Neuronal stem cell (in vitro differentiated cells): ENCODE results near the gene ADORA3.
A peak's percentile ranks its signal among the peaks of the same experiment; 100 is the strongest.

ENCODE experiments used
- DNase-seq: peaks from one replicate; pipeline ENCODE4 v3.0.0-alpha.2; 2013; ENCODE audit warnings: low spot score
- H2AFZ ChIP-seq: one replicate; pipeline ENCODE4 v1.6.1; 2013; ENCODE audit warnings: mild to moderate bottlenecking, low read length, inconsistent platforms
- H2AK5ac ChIP-seq: 2 replicates; pipeline ENCODE4 v1.6.1; 2013; ENCODE audit warnings: low read depth, mild to moderate bottlenecking, inconsistent platforms, low read length, moderate library complexity, mixed read lengths
- H2BK120ac ChIP-seq: 2 replicates; pipeline ENCODE4 v1.6.1; 2013; ENCODE audit warnings: low read depth, mild to moderate bottlenecking, inconsistent platforms, low read length, moderate library complexity, mixed read lengths
- H2BK12ac ChIP-seq: one replicate; pipeline ENCODE4 v1.6.1; 2013; ENCODE audit warnings: low read length, inconsistent platforms
- H2BK15ac ChIP-seq: 2 replicates; pipeline ENCODE4 v1.6.1; 2013; ENCODE audit warnings: mild to moderate bottlenecking, low read length, inconsistent platforms, mixed read lengths
- H2BK5ac ChIP-seq: one replicate; pipeline ENCODE4 v1.6.1; 2013; ENCODE audit warnings: inconsistent platforms, mild to moderate bottlenecking, low read length, moderate library complexity
- H3K14ac ChIP-seq: one replicate; pipeline ENCODE4 v1.6.1; 2013; ENCODE audit warnings: low read length, inconsistent platforms
- H3K18ac ChIP-seq: 2 replicates; pipeline ENCODE4 v1.6.1; 2013; ENCODE audit warnings: low read length, inconsistent platforms
- H3K23ac ChIP-seq: 2 replicates; pipeline ENCODE4 v1.6.1; 2013; ENCODE audit warnings: low read depth, mild to moderate bottlenecking, mixed read lengths, low read length, inconsistent platforms; ENCODE audit not compliant: poor library complexity
- H3K27ac ChIP-seq: replicated peaks from 3 replicates; pipeline ENCODE4 v1.5.1; 2013; ENCODE audit warnings: low read length, inconsistent platforms
- H3K27me3 ChIP-seq, 3 experiments: 2 replicates each; pipeline ENCODE4 v1.6.1; 2013; ENCODE audit warnings: low read length in 3 of 3, mild to moderate bottlenecking in 2 of 3, inconsistent platforms in 1 of 3, low read depth in 1 of 3, mixed read lengths in 1 of 3, moderate library complexity in 1 of 3; ENCODE audit not compliant: control insufficient read depth in 3 of 3, insufficient read depth in 3 of 3
- H3K36me3 ChIP-seq, 2 donors: replicated peaks in 1 of 2; 2 replicates each; pipeline ENCODE4 v1.6.1; 2013; ENCODE audit warnings: low read length in 2 of 2; ENCODE audit not compliant: control insufficient read depth in 2 of 2, insufficient read depth in 2 of 2
- H3K4ac ChIP-seq: 2 replicates; pipeline ENCODE4 v1.6.1; 2013; ENCODE audit warnings: inconsistent platforms, mild to moderate bottlenecking, low read length, moderate library complexity
- H3K4me1 ChIP-seq, 2 donors: 1 replicate in 1 of 2; 2 replicates in 1 of 2; pipeline ENCODE4 v1.6.1; 2013; ENCODE audit warnings: low read length in 2 of 2, low read depth in 1 of 2; ENCODE audit not compliant: control insufficient read depth in 2 of 2, insufficient read depth in 1 of 2
- H3K4me2 ChIP-seq: one replicate; pipeline ENCODE4 v1.6.1; 2013; ENCODE audit warnings: mild to moderate bottlenecking, low read length, inconsistent platforms; ENCODE audit not compliant: insufficient read depth, poor library complexity, severe bottlenecking
- H3K4me3 ChIP-seq, 2 donors: 2 replicates each; pipeline ENCODE4 v1.5.1; 2013; ENCODE audit warnings: low read length in 2 of 2, mild to moderate bottlenecking in 2 of 2, inconsistent platforms in 1 of 2, moderate library complexity in 1 of 2
- H3K79me1 ChIP-seq: one replicate; pipeline ENCODE4 v1.6.1; 2013; ENCODE audit warnings: low read depth, mild to moderate bottlenecking, inconsistent platforms, low read length, moderate library complexity
- H3K9ac ChIP-seq: one replicate; pipeline ENCODE4 v1.6.1; 2013; ENCODE audit warnings: mild to moderate bottlenecking, low read depth, low read length, inconsistent platforms; ENCODE audit not compliant: poor library complexity
- H3K9me3 ChIP-seq, 2 donors: replicated peaks in 1 of 2; 2 replicates each; pipeline versions ENCODE3 to v1.6.1; 2013; ENCODE audit warnings: low read length in 2 of 2, mild to moderate bottlenecking in 2 of 2, inconsistent platforms in 1 of 2, low read depth in 1 of 2, mixed read lengths in 1 of 2, moderate library complexity in 1 of 2; ENCODE audit not compliant: control insufficient read depth in 2 of 2, insufficient read depth in 1 of 2
- H4K8ac ChIP-seq: one replicate; pipeline ENCODE4 v1.6.1; 2013; ENCODE audit warnings: low read depth, mild to moderate bottlenecking, inconsistent platforms, low read length, moderate library complexity
- H4K91ac ChIP-seq: one replicate; pipeline ENCODE4 v1.6.1; 2013; ENCODE audit warnings: low read length, low read depth, mild to moderate bottlenecking, inconsistent platforms; ENCODE audit not compliant: poor library complexity
- WGBS, 2 donors: extraction: QIAGEN DNeasy Blood & Tissue Kit; methylation state at CpG; one replicate each; pipeline ENCODE4 v1.1.7; 2013; ENCODE audit warnings: missing lambda C conversion rate in 2 of 2, mixed read lengths in 1 of 2; ENCODE audit not compliant: insufficient read length in 2 of 2, insufficient replicate concordance in 1 of 2; ENCODE audit errors: extremely low coverage in 2 of 2; 5-methylcytosine and 5-hydroxymethylcytosine counted together

ADORA3 gene

DNA sequence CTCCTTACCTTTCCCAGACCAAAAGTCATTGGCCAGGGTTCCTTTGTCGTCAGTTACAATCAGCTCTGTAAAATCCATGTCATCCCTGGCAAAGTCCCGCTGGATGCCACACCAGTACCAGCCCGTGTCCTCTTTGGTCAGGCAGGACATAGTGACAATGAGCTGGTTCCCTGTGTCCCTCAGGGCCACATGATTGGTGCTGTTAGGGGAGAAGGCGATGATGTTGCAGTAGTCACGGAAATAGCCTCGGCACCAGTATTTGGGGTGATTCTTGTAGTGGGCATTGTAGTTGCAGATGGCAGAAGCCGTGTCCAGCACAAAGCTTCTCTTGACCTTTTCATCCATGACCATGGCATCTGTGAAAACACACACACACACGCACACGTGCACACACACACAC is 14.8 kb downstream of the ADORA3 start:
- Histone ChIP-seq H3K9ac (no peak overlapping the region), H3K36me3 (no peaks in the 10 kb centered on the region), H3K79me1 (no peaks in the 10 kb centered on the region), H3K23ac (no peak overlapping the region), H3K27me3 (peaks cover 0 to 10% (median 0%) of the 10 kb centered on the region in 3 experiments), H3K4me2 (no peak overlapping the region), H2AFZ (no peak overlapping the region), H2BK5ac (no peak overlapping the region), H4K91ac (no peak overlapping the region), H3K18ac (no peak overlapping the region), H3K4me3 (no peak overlapping the region), H3K9me3 (no peaks in the 10 kb centered on the region), H2BK120ac (no peak overlapping the region), H2BK12ac (no peak overlapping the region), H4K8ac (no peak overlapping the region), H2AK5ac (no peak overlapping the region), H2BK15ac (no peak overlapping the region), H3K14ac (no peak overlapping the region), H3K27ac (no peak overlapping the region), H3K4me1 (no peaks in the 10 kb centered on the region), H3K4ac (no peak overlapping the region)
- DNase-seq, result no peak
- no CpG with 5 or more reads among the region's 9 CpGs for WGBS, 2 donors

DNA sequence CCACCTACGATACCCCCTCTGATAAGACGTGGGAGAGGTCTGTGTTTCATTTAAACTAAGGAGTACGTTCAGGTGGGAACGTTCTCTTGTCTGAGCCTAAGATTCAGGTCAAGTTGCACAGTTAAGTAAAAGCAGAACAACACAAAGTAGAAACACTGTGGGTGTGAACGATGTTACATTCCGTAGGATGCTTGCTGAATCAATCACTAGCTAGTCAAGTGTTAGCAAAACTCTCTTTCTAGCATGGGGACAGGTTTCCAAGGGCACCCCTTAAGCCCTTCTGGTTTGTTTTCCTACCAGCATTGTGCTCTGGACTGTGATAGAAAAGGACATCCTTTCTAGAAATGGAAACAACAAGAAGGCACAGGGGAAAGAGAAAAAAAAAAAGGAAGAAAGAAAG is 16.3 kb downstream of the ADORA3 start:
- no peaks in the 10 kb centered on the region for H3K9me3 ChIP-seq
- H2BK120ac ChIP-seq, result no peak overlapping the region
- no peak overlapping the region for H2BK15ac ChIP-seq
- no peaks in the 10 kb centered on the region for H3K4me1 ChIP-seq
- H3K23ac ChIP-seq, result no peak overlapping the region
- no peak overlapping the region for H2BK5ac ChIP-seq
- no peaks in the 10 kb centered on the region for H3K36me3 ChIP-seq
- WGBS, 2 donors, result no CpG with 5 or more reads among the region's 6 CpGs
- no peak overlapping the region for H3K27ac ChIP-seq
- H3K4me2 ChIP-seq, result no peak overlapping the region
- H3K18ac ChIP-seq, result no peak overlapping the region
- no peak overlapping the region for H3K4me3 ChIP-seq
- no peak overlapping the region for H2AK5ac ChIP-seq
- no peak for DNase-seq
- H3K79me1 ChIP-seq, result no peaks in the 10 kb centered on the region
- H4K8ac ChIP-seq, result no peak overlapping the region
- H3K9ac ChIP-seq, result no peak overlapping the region
- H2BK12ac ChIP-seq, result no peak overlapping the region
- no peak overlapping the region for H3K14ac ChIP-seq
- H3K4ac ChIP-seq, result no peak overlapping the region
- no peak overlapping the region for H2AFZ ChIP-seq
- peaks cover 0 to 18% (median 0%) of the 10 kb centered on the region in 3 experiments for H3K27me3 ChIP-seq
- no peak overlapping the region for H4K91ac ChIP-seq

- no peak overlapping the region for H2BK12ac ChIP-seq
- DNase-seq, result no peak
- H3K4me2 ChIP-seq, result no peak overlapping the region
- H3K9me3 ChIP-seq, result no peaks in the 10 kb centered on the region
- no CpG with 5 or more reads among the region's 7 CpGs for WGBS, 2 donors
- no peak overlapping the region for H2BK120ac ChIP-seq
- H3K23ac ChIP-seq, result no peak overlapping the region
- H3K4me3 ChIP-seq, result no peak overlapping the region
- H2AFZ ChIP-seq, result no peak overlapping the region
- no peaks in the 10 kb centered on the region for H3K4me1 ChIP-seq
- H2BK15ac ChIP-seq, result no peak overlapping the region
- no peaks in the 10 kb centered on the region for H3K79me1 ChIP-seq
- H4K8ac ChIP-seq, result no peak overlapping the region
- H2BK5ac ChIP-seq, result no peak overlapping the region
- no peak overlapping the region for H3K18ac ChIP-seq
- H3K9ac ChIP-seq, result peak overlapping the region; percentile 63
- no peak overlapping the region for H3K14ac ChIP-seq
- H3K27me3 ChIP-seq, result peaks cover 0 to 18% (median 0%) of the 10 kb centered on the region in 3 experiments
- no peaks in the 10 kb centered on the region for H3K36me3 ChIP-seq
- no peak overlapping the region for H4K91ac ChIP-seq
- H2AK5ac ChIP-seq, result no peak overlapping the region
- H3K27ac ChIP-seq, result no peak overlapping the region
- no peak overlapping the region for H3K4ac ChIP-seq
Observed at GRCh38 chr1:111486431-111486830, 17.0 kb downstream of the ADORA3 start.

DNA sequence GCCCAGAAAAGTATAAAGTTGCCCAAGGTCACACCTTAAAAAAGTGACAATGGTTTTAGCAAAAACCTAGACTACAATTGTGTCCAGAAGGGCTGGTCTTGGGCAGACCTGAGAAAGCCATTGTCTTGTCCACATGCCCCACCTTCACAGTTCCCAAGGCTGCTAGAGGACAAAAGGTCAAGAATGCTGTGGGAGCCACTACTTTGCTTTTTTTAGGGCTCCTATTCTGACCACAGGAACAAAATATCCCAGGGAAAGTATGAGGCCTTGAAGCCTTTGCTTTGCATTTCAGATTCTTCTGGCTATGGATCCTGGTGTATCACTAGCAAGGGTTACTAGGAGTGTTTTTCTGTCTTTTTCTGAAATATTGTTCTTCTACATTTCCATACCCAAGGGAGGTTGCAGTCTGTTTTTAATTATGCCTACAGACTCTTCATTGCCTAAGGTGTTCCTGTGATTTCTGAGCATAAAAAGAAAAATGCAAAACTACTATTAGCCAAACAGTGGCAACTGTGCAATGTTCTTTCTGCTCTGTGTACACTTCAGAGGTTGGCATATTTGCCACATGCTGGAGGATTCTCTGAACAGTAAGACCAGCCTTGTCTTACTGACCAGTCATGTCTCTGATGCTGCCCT is 18.9 kb downstream of the ADORA3 start:
- H2BK5ac ChIP-seq, result no peak overlapping the region
- no peak overlapping the region for H4K8ac ChIP-seq
- H2BK12ac ChIP-seq, result no peak overlapping the region
- H3K36me3 ChIP-seq, result no peaks in the 10 kb centered on the region
- no peak overlapping the region for H3K4me2 ChIP-seq
- H3K14ac ChIP-seq, result no peak overlapping the region
- H3K4ac ChIP-seq, result no peak overlapping the region
- no peaks in the 10 kb centered on the region for H3K79me1 ChIP-seq
- no peak overlapping the region for H4K91ac ChIP-seq
- H3K4me1 ChIP-seq, result no peaks in the 10 kb centered on the region
- no peak overlapping the region for H3K4me3 ChIP-seq
- no peak overlapping the region for H2BK15ac ChIP-seq
- H3K9ac ChIP-seq, result no peak overlapping the region
- no peak for DNase-seq
- H2AFZ ChIP-seq, result no peak overlapping the region
- no peak overlapping the region for H3K27ac ChIP-seq
- no peak overlapping the region for H3K23ac ChIP-seq
- H3K27me3 ChIP-seq, result peaks cover 0 to 16% (median 0%) of the 10 kb centered on the region in 3 experiments
- H2AK5ac ChIP-seq, result no peak overlapping the region
- H3K9me3 ChIP-seq, result no peaks in the 10 kb centered on the region
- no peak overlapping the region for H2BK120ac ChIP-seq
- H3K18ac ChIP-seq, result no peak overlapping the region
